GM19351 (cell line): ENCODE measurements around the gene NUCKS1.

ENCODE experiments used
- ATAC-seq: cut with Tn5 transposase; IDR thresholded peaks from one replicate; pipeline ENCODE4 v1.9.1; 2021; ENCODE audit warnings: mild to moderate bottlenecking, moderate library complexity; ENCODE audit not compliant: unreplicated experiment

NUCKS1 gene

GRCh38 chr1:205701891-205702290 lies 48.1 kb downstream of the NUCKS1 start:
- no peak for ATAC-seq

GRCh38 chr1:205701420-205701819 lies 48.6 kb downstream of the NUCKS1 start:
- ATAC-seq = no peak

GRCh38 chr1:205700865-205701401 lies 49.0 kb downstream of the NUCKS1 start:
- ATAC-seq = no peak

GRCh38 chr1:205699416-205699815 lies 50.6 kb downstream of the NUCKS1 start:
- no peak for ATAC-seq

- no peak for ATAC-seq
Observed at GRCh38 chr1:205698921-205699320, 51.1 kb downstream of the NUCKS1 start.

- ATAC-seq = no peak
Observed at GRCh38 chr1:205693421-205693991, 56.5 kb downstream of the NUCKS1 start.

- no peak for ATAC-seq
Observed at GRCh38 chr1:205692423-205692822, 57.6 kb downstream of the NUCKS1 start.

GRCh38 chr1:205690122-205690756 lies 59.7 kb downstream of the NUCKS1 start:
- ATAC-seq = no peak

- no peak for ATAC-seq
Observed at GRCh38 chr1:205689479-205689878, 60.5 kb downstream of the NUCKS1 start.

GRCh38 chr1:205688171-205689080 lies 61.6 kb downstream of the NUCKS1 start:
- no peak for ATAC-seq

GRCh38 chr1:205687242-205687641 lies 62.7 kb downstream of the NUCKS1 start:
- no peak for ATAC-seq

- ATAC-seq = no peak
Observed at GRCh38 chr1:205681364-205681763, 68.6 kb downstream of the NUCKS1 start.

GRCh38 chr1:205680073-205680851 lies 69.7 kb downstream of the NUCKS1 start, which contains the start of gene SLC45A3:
TSS of gene SLC45A3 (minus strand) at chr1:205680509. CDS start at chr1:205664656, 15,853 bp downstream.
- ATAC-seq = no peak

- no peak for ATAC-seq
Observed at GRCh38 chr1:205678286-205679111, 71.5 kb downstream of the NUCKS1 start.

- no peak for ATAC-seq
Observed at GRCh38 chr1:205677167-205677566, 72.8 kb downstream of the NUCKS1 start.

- no peak for ATAC-seq
Observed at GRCh38 chr1:205676597-205676996, 73.4 kb downstream of the NUCKS1 start.

- ATAC-seq = no peak
Observed at GRCh38 chr1:205676002-205676401, 74.0 kb downstream of the NUCKS1 start.

- no peak for ATAC-seq
Observed at GRCh38 chr1:205675247-205675646, 74.7 kb downstream of the NUCKS1 start.

GRCh38 chr1:205672970-205673369 lies 77.0 kb downstream of the NUCKS1 start:
- ATAC-seq = no peak

GRCh38 chr1:205672395-205672889 lies 77.5 kb downstream of the NUCKS1 start:
- ATAC-seq = no peak
